EH (cell line): ENCODE measurements around the gene RTN4RL1.

Experiments
- DNase-seq: peaks from one replicate; pipeline ENCODE4 v3.0.0-alpha.2; 2015; ENCODE audit warnings: low read depth

Gene RTN4RL1

GRCh38 chr17:1918346-1919162 is 106.6 kb downstream of the RTN4RL1 start:
- no peak for DNase-seq

DNA sequence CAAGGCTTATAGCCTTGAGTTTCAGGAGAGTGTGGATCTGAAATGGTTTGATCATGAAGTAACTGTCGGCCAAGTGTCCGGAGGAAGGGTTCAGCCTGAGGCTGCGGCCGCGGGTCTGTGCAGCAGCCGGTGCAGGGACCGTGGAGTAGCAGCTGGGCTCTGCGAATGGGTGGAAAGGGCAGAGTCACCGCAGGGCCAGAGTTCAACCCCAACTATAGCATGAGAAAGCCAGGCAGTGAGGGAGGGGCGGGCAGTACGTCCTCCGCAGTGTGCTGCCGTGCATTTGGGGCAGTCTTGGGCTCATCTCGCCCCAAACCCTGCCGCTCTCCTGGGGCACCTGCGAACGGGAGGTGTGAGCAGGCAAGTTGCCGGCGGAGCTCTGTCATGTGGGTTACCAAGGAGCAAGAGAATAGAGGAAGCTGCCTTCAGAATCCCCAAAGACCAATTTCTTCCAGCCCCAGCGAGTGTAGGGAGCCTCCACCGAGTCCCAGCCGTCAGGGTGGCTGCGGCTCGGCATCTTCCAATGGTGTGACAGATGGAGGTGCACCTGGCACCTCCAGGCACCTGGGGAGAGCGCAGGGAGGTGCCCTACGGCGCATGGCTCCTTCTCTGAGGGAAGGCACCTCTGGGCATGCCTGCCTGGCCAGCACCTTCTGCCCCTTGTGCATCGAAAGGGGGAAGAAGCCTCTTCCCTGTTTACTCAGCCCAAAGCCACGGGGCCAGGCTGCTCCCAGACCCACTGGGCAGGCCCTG is 108.0 kb downstream of the RTN4RL1 start:
- DNase-seq: no peak

- no peak for DNase-seq
Observed at GRCh38 chr17:1916316-1916715, 108.8 kb downstream of the RTN4RL1 start.

GRCh38 chr17:1915889-1916288 is 109.2 kb downstream of the RTN4RL1 start:
- no peak for DNase-seq

- DNase-seq: no peak
Observed at GRCh38 chr17:1914661-1915083, 110.5 kb downstream of the RTN4RL1 start.

DNA sequence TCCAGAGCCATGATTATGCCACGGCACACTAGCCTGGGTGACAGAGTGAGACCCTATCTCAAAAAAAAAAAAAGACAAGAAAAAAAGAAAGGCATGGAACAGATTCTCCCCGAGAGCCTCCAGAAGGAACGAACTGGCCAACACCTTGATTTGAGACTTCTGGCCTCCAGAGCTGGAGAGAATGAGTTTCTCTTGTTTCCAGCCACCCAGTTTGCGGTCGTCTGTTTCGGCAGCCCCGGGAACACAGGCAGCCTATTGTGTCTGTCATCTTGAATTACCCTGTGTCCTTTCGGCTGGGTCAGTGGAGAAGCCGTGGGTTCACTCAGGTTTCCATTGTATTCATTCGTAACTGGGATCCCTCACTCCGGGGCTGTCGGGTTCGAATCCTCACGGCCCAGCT is 111.4 kb downstream of the RTN4RL1 start:
- DNase-seq: no peak

GRCh38 chr17:1912146-1912545 is 113.0 kb downstream of the RTN4RL1 start:
- DNase-seq: no peak

DNA sequence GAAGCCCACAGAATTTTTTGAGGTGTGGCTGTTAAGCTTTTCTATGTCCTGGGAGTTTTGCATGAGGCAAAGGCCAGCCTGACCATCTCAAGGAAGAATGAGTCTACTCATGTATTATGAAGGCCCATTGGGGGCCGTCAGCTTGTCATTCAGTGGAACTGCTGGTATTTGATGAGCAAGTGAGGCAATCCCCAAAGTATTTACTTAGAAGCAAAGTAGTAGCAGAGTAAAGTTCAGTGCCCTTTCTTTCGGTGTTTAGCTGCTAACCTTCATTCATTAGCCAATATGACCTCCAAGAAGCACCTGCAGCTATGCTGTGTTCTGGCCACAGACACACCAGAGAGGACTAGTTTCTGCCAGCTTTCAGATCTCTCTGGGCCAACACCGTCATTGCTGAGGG is 115.1 kb downstream of the RTN4RL1 start:
- no peak for DNase-seq

- DNase-seq: peak; percentile 83
Observed at GRCh38 chr17:1908699-1909309, 116.3 kb downstream of the RTN4RL1 start.

DNA sequence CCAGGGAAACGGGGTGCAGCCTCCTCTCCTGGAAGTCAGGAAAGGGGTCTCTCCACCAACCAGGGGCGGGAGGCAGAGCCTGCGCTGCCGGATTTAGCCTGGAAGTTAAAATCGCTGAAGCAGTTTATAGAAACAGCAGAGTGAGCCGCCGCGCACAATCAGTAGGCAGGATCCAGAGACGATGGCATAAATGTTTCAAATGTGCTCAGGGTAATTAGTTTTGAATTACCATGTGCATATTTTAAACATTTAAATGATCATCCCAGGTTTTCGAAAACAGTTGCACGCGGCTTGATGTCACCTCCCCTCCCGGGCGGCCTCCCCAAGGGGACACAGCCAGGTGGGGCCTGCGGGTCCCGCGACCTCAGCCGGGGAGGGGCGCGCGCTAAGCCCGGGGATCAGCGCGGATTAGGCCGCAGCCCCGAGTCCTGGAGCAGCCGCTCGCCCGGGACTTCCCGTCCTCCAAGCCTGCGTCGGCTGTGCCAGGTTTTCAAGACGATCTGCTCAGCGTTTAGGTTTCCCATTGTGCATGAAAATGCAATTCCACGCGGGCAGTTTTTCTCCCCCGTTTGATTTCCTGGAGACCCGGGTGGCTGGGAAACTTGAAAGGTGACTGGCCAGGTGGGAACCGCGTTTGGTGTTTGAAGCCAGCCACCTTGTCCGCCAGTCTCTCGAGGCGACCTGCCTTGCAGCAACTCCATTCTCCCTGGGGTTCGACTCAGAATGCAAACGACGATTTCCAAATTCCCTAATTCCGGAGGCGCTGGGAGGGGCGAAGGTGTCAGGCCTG is 117.0 kb downstream of the RTN4RL1 start:
- peak; percentile 39 for DNase-seq

- no peak for DNase-seq
Observed at GRCh38 chr17:1907216-1907631, 117.9 kb downstream of the RTN4RL1 start.

DNA sequence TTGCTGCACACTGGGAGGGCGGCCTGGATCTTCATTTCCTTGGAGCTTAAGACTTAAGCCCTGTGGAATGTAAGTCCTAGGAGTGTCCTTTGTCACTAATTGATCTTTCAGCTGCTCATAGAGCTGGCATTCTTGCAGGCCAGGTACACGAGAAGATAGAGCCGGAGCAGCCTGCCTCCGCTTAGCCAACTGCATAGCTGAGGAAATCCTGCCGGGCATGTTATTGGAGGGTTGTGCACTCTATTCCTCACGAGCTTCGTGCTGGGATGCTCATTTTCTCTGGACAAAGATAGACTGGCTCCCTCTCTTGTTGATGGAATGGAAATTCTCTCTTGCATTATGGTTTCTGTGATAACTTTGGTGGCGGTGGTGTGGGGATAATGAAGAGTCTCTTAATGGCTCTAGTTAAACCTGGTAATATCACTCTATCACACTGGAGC is 118.5 kb downstream of the RTN4RL1 start:
- no peak for DNase-seq

DNA sequence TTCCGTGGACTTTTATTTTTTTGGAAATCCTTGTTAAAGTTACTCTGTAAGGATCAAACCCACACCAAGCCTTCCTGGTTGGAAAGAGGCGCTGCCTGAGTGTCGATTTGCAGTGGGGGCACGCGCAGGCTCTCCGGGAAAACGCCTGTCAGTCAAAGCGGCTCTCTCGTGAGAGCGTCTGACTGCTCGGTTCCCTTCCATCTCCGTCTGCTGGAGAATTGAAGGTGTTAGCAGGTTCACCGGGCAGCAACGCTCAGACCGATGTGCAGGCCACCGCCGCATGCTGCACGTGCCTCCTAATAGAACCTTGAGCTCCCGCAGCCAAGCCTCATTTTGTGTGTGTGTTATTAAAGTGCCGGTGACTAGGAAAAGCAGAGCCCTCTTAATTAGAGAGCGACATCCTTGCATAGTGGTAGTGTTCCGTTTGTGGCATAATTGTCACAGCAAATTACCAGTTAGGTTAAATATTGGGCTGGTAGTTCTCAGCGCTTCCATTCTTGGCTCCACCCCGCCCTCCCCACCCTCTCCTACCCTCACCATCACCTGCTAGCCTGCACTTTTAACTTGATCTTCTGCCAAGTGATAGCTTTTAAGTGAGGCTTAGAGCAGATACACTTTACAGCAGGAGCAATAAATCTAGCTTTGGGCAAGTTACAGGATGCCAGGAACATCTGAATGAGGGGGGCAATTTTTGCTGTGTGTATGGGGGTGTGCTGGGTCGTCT is 119.8 kb downstream of the RTN4RL1 start:
- DNase-seq: no peak

- DNase-seq: no peak
Observed at GRCh38 chr17:1904273-1905182, 120.6 kb downstream of the RTN4RL1 start.

DNA sequence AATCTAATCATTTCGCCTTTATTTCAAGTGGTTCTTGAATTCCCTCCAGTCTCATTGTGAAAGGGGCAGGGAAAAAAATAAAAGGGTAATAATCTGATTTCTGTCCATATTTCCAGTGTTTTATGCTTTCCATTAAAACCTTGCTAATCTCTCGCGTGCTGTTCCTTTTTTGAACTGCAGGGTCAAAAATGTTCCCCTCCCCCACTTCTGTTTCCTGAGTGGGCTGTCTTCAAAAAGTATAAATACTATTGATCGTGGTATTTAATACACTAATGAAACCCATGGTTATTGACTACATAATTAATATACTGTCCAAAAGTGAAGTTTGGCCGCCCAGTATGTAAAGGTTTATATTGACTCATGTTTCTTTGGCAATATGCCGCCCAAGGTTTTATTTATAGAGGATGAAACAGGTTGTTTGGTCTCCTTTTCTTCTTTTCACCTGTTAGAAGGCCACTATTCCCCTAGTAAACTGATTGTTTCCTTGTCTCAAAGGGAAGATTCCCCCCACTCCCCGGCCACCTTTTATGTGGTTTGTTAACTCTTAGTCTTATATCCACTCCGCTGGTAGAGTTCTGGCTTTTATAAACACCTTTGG is 125.6 kb downstream of the RTN4RL1 start:
- no peak for DNase-seq

DNA sequence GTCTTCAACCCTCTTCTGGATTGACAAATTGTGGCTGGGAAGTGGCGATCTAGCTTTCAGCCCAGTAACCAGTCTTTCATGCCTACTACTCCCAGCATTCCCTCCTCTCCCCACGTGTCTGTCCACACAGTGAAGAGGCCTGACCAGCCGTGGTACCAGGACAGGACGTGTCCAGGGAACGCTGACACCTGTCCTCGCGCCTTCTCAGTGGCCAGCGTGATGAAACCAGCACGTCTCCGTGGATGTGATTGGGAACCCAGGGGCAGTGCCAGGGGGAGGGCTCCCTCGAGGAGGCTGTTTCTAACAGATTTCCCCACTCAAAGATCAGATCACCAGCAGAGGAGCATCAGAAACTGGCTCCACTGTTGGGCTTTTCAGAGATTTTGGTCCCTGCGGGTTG is 126.3 kb downstream of the RTN4RL1 start:
- DNase-seq: no peak

DNA sequence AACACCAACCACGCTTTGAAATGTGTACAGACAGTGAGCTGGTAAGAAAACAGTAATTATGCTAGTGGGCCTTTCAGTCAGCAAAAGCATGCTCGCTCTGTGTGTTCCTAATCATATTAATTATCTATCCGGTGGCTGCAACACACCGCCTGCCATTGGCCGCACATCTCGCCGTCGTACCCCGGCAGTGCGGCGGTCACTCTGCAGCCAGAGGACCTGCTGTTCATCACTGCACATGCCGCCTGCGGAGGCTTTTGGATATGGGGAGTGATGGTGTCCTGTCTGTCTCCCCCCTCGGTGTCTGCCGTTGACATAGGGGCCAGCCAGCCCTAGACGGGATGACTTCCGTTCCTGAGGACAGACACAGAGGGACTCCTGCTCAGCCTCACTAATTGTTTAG is 126.8 kb downstream of the RTN4RL1 start:
- no peak for DNase-seq

- no peak for DNase-seq
Observed at GRCh38 chr17:1897105-1897656, 128.0 kb downstream of the RTN4RL1 start.

GRCh38 chr17:1896243-1897104 is 128.7 kb downstream of the RTN4RL1 start:
- DNase-seq: no peak
